Stimulated activated CD4-positive, alpha-beta T cell treated with anti-CD3 and anti-CD28 coated beads, TNF-alpha, amount 100 ng/mL, for 48 hours (primary cell): ENCODE data around the gene STXBP6.
"Not testable (repeated sequence)": the region's sequence is repeated elsewhere in the genome, so short reads cannot be mapped to it uniquely, and the experiment has no call there.

ENCODE experiments used
- DNase-seq, 3 donors: peaks; one replicate each; pipeline ENCODE4 v3.0.0-alpha.2; 2020; ENCODE audit warnings: low read depth in 3 of 3

Gene STXBP6

GRCh38 chr14:24986206-24986893 lies 63.6 kb downstream of the STXBP6 start:
- DNase-seq, result no peak

DNA sequence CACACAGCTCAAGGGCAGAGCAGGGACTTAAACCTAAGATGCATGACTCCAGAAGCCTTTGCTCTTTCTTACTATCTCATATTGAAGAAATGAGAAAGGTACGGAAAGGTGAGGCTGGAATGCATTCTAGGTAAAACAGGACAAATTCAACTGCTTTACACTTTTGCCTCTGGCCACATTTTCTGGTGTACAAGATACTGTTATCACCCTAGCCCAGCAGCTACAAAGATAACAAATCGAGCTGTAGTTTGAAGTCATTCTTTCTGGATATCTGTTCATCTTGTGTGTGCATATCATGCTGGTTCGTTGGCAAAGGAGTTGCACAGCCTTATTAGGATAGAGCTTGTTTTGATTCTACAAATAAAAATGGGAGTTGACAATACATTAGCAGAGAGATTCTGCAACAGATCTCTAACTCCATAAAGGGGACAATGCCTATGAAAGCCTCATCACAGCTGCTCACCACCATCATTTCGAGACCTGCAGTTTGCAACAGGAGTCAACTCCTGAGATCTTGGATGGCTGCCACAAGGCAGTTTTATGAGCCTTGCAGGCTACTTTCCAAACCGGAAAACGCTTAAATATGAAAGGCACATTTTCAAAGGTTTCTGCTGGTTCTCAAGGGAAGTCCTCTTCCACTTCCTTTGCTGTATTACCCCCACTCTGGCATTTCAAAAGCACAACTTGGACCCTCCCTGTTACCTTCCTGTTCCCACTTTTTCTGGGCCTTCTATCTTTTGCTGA lies 64.9 kb downstream of the STXBP6 start:
- DNase-seq, result no peak

GRCh38 chr14:24982472-24983155 lies 67.3 kb downstream of the STXBP6 start:
- no peak for DNase-seq

DNA sequence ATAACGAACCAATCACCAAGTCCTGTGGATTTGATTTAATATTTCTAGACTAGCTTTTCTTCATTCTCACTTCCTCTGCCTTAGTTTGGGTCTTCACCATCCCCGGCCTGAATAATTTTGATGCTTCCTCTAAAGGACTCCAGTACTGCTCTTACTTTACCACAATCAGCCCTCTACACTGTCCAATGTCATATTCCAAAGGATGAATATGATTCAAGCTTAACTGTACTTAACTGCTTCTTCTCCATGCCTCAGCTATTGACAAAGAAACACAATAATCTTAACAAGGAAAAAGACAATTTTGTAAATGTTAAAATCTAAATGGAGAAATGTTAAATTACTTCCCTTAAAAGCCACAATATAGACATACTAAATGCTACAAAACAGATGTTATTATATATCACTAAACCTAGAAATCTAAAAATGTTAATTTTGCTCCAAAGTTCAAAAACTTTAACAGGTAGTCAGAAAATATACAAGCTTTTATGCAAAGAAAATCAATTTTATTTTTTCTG lies 70.2 kb downstream of the STXBP6 start:
- no peak for DNase-seq

DNA sequence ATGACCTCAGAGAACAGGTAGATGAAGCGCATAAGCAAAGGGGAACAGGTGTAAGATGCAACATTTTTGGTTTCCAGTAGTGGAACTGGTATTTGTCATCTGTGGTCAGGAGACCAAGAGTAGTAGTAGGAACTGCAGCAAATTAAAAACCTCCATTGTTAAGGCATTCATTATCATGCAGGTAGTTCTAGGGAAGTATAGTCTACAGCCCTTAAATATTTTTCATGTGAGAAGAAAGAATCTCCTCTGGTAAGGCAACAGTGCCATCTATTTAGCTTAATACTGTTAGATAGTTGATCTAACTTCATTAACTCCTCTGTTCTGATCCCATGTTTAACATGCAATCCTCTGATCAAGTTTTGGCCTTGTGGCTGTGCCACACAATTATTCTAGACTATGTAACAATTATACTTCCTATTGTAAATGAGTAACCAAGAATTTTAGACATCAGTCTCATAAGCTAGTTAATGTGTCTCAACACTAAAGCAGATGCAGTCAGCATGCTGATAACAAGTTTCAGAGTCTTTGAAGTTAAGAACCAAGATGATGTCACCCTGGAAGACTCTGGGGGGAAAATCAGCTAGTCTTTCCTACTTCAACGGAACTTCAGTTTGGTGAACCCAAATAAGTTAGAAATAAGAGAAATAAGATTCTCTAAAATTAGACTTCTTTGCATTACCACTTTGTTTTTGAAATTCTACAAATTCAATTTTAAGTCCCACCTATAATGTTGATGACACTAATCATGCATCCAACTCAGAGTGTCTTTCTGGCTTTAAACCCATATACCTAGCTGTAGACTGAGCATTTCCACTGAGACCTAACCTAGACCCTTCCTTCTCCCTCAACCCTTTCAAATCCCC lies 70.9 kb downstream of the STXBP6 start:
- no peak for DNase-seq

DNA sequence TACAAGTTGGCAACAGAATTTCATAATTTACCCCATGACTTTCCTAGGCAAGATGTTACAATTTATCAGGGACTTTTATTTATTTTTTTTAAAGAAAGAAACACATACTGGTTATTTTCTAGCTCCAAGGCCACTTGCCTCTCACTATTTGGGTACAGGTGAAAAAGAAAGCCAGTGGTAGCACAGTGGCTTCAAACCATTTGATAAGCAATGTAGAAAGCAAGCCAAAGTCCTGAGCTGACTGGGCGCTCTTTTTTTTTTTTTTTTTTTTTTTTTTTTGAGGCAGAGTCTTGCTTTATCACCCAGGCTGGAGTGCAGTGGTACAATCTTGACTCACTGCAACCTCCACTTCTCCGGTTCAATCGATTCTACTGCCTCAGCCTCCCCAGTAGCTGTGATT lies 73.3 kb downstream of the STXBP6 start:
- DNase-seq, result no peak

GRCh38 chr14:24975393-24975792 lies 74.6 kb downstream of the STXBP6 start:
- no peak for DNase-seq

- no peak for DNase-seq
These were observed 75.2 kb downstream of the STXBP6 start for GRCh38 chr14:24974591-24975374.

DNA sequence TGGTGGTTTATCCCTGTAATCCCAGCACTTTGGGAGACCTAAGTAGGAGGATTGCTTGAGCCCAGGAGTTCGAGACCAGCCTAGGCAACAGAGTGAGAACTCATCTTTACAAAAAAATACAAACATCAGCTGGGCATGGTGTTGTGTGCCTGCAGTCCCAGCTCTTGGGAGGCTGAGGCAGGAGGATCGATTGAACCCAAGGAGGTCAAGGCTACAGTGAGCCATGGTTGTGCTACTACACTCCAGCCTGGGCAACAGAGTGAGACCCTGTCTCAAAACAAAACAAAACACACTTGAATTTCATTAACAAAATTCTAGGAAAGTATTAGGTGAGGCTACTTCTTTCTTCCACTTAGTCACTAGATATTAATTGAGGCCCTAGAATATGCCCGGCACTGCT lies 77.1 kb downstream of the STXBP6 start:
- no peak for DNase-seq

GRCh38 chr14:24971255-24971654 lies 78.7 kb downstream of the STXBP6 start:
- no peak for DNase-seq

GRCh38 chr14:24966579-24966964 lies 83.4 kb downstream of the STXBP6 start:
- DNase-seq, result no peak

GRCh38 chr14:24965934-24966578 lies 83.9 kb downstream of the STXBP6 start:
- DNase-seq, result no peak

- no peak for DNase-seq
These were observed 84.4 kb downstream of the STXBP6 start for GRCh38 chr14:24965578-24965933.

- DNase-seq, result no peak
These were observed 85.4 kb downstream of the STXBP6 start for GRCh38 chr14:24964591-24964990.

DNA sequence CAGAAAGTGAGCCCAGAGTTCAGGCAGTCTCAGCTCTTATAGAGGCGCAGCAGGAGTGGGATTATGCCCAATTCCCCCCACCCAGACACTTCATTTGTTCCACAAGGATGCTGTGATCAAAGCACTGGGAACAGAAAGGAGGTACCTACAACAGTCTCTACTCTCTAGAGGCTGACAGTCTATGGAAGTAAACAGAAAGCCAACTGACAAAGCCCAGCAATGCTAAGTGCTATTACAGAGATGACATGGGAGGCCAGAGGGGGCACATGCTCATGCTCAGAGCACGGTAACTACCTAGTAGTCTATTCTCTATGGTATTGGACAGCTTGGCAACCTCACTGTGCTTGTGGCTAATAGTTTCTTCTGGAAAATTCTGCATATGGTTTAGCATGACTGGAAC lies 85.9 kb downstream of the STXBP6 start:
- DNase-seq, result no peak

DNA sequence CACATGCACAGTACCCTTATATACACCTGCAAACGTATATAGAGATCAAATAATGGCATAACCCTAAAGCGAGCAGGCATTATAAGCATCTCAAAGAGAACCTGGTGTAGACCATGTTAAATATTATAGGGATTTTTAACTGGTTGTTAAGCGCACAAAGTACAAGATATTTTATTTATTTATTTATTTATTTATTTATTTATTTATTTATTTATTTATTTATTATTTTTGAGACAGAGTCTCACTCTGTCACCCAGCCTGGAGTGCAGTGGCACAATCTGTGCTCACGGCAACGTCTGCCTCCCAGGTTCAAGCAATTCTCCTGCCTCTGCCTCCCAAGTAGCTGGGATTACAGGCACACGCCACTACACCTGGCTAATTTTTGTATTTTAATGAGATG lies 87.8 kb downstream of the STXBP6 start:
- not testable (repeated sequence) for DNase-seq

GRCh38 chr14:24960816-24961215 lies 89.1 kb downstream of the STXBP6 start:
- no peak for DNase-seq

- DNase-seq, result no peak
These were observed 90.1 kb downstream of the STXBP6 start for GRCh38 chr14:24959791-24960331.

DNA sequence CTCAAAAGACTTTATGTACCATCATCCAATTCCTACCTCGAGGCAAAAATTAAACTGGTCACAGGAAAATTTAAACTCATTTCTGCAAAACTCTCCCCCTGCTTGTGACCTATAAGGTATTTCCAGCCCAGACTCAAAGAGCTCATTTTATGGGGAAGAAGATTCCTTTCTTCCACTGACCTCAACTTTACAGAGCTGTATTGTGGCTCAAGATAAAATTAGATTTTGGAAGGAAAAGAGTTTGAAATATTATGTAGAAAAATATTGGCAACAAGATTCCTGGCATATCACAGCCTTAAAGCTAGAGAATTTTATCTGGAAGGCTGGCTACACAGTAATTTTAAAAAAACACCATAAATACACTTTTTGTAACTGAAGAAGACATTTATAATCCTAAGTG lies 91.7 kb downstream of the STXBP6 start:
- DNase-seq, result no peak

DNA sequence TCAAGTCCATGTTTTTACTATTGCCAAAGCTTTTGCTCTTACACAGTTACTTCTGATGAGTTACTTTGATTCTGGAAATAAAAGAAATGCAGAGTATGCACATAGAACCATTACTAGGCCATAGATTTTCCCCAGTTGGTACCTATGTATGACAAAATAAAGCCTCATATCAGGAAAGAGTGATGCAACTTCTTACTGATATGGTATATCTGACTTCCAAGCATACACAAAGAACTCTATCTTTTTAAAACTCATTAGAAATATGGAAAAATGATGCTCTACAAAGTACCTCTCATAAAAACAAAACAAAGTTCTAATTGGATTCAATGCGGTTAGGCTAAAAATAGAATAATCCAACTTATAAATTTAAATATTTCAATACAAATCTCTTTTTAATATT lies 92.1 kb downstream of the STXBP6 start:
- DNase-seq, result no peak
